Measurements from ENCODE around the gene DIP2C.

DIP2C gene

GRCh38 chr10:486206-486605 is 203.3 kb downstream of the DIP2C start:
- Histone ChIP-seq H3K27ac (no peak overlapping the region), H3K4me3 (ENCODE audit: low read depth, low read length) (no peak overlapping the region), H3K27me3 (replicated peaks) (no peaks in the 10 kb centered on the region), H3K36me3 (replicated peaks) (no peaks in the 10 kb centered on the region)
- no peak for TF ChIP-seq CTCF (IDR thresholded peaks at IDR 0.05; ENCODE audit: low read depth, low read length, missing control alignments)
- in situ Hi-C loops (cut with HindIII; ENCODE audit: low pct_ligation_motif_present, low sequenced_read_pairs): no loop called here
- DNase-seq: no peak

GRCh38 chr10:485776-486175 is 203.7 kb downstream of the DIP2C start:
- H3K27ac ChIP-seq: no peak overlapping the region
- in situ Hi-C loops (cut with HindIII; ENCODE audit: low pct_ligation_motif_present, low sequenced_read_pairs): no loop called here
- no peak overlapping the region for H3K4me3 ChIP-seq (ENCODE audit: low read depth, low read length)
- H3K36me3 ChIP-seq (replicated peaks): no peaks in the 10 kb centered on the region
- no peaks in the 10 kb centered on the region for H3K27me3 ChIP-seq (replicated peaks)
- DNase-seq: no peak
- no peak for TF ChIP-seq CTCF (IDR thresholded peaks at IDR 0.05; ENCODE audit: low read depth, low read length, missing control alignments)

- no peaks in the 10 kb centered on the region for H3K36me3 ChIP-seq (replicated peaks)
- no peak for TF ChIP-seq CTCF (IDR thresholded peaks at IDR 0.05; ENCODE audit: low read depth, low read length, missing control alignments)
- peak; percentile 23 for DNase-seq
- H3K27ac ChIP-seq: peak overlapping the region; percentile 79
- H3K27me3 ChIP-seq (replicated peaks): no peaks in the 10 kb centered on the region
- in situ Hi-C loops (cut with HindIII; ENCODE audit: low pct_ligation_motif_present, low sequenced_read_pairs): no loop called here
- H3K4me3 ChIP-seq (ENCODE audit: low read depth, low read length): peak overlapping the region; percentile 64
Observed at GRCh38 chr10:484925-485661, 204.4 kb downstream of the DIP2C start.

GRCh38 chr10:484441-484924 is 205.0 kb downstream of the DIP2C start:
- no peaks in the 10 kb centered on the region for H3K36me3 ChIP-seq (replicated peaks)
- H3K27me3 ChIP-seq (replicated peaks): no peaks in the 10 kb centered on the region
- H3K4me3 ChIP-seq (ENCODE audit: low read depth, low read length): peak overlapping the region; percentile 64
- in situ Hi-C loops (cut with HindIII; ENCODE audit: low pct_ligation_motif_present, low sequenced_read_pairs): no loop called here
- peak; percentile 69 for DNase-seq
- no peak for TF ChIP-seq CTCF (IDR thresholded peaks at IDR 0.05; ENCODE audit: low read depth, low read length, missing control alignments)
- peak overlapping the region; percentile 79 for H3K27ac ChIP-seq

- no peak for DNase-seq
- no peak overlapping the region for H3K27ac ChIP-seq
- in situ Hi-C loops (cut with HindIII; ENCODE audit: low pct_ligation_motif_present, low sequenced_read_pairs): no loop called here
- no peak overlapping the region for H3K4me3 ChIP-seq (ENCODE audit: low read depth, low read length)
- TF ChIP-seq CTCF (IDR thresholded peaks at IDR 0.05; ENCODE audit: low read depth, low read length, missing control alignments): no peak
- H3K36me3 ChIP-seq (replicated peaks): no peaks in the 10 kb centered on the region
- H3K27me3 ChIP-seq (replicated peaks): no peaks in the 10 kb centered on the region
Observed at GRCh38 chr10:483261-483660, 206.2 kb downstream of the DIP2C start.

- H3K27me3 ChIP-seq (replicated peaks): no peaks in the 10 kb centered on the region
- in situ Hi-C loops (cut with HindIII; ENCODE audit: low pct_ligation_motif_present, low sequenced_read_pairs): no loop called here
- no peak for DNase-seq
- TF ChIP-seq CTCF (IDR thresholded peaks at IDR 0.05; ENCODE audit: low read depth, low read length, missing control alignments): no peak
- no peaks in the 10 kb centered on the region for H3K36me3 ChIP-seq (replicated peaks)
- no peak overlapping the region for H3K4me3 ChIP-seq (ENCODE audit: low read depth, low read length)
- H3K27ac ChIP-seq: no peak overlapping the region
Observed at GRCh38 chr10:482848-483247, 206.6 kb downstream of the DIP2C start.

Measured in brain microvascular endothelial cell (primary cell).